AG10803 (cell line): ENCODE data around the gene TTYH1.
A peak's percentile ranks its signal among the peaks of the same experiment; 100 is the strongest.

Source experiments
- DNase-seq: peaks from one replicate; pipeline ENCODE4 v3.0.0; 2010; ENCODE audit warnings: low read depth
- H3K4me3 ChIP-seq: 2 replicates; pipeline ENCODE4 v1.5.1; 2011; ENCODE audit warnings: mild to moderate bottlenecking, low read length, control low read depth
- TF ChIP-seq, protein P1 (sequence below): conservative IDR thresholded peaks from 2 replicates; pipeline ENCODE4 v1.5.1; 2011; ENCODE audit warnings: mild to moderate bottlenecking, low read length, control low read depth, inconsistent platforms

TTYH1 gene

DNA sequence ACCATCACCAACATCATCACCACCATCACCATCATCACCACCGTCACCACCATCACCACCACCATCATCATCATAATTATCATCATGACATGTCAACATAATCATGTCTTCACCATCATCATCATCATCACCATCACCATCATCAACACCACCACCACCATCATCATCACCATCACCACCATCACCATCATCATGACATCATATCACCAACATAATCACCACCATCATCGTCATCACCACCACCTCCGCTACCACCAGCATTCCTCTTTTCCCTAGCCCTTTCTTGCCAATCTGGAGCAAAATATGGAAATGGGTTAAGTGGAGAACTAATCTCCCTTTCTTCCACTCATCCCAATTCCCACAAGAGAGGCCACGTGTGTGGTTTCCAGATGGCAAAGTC, 1.1 kb upstream of the TTYH1 start:
- H3K4me3 ChIP-seq = no peak overlapping the region
- TF ChIP-seq, protein P1, sequence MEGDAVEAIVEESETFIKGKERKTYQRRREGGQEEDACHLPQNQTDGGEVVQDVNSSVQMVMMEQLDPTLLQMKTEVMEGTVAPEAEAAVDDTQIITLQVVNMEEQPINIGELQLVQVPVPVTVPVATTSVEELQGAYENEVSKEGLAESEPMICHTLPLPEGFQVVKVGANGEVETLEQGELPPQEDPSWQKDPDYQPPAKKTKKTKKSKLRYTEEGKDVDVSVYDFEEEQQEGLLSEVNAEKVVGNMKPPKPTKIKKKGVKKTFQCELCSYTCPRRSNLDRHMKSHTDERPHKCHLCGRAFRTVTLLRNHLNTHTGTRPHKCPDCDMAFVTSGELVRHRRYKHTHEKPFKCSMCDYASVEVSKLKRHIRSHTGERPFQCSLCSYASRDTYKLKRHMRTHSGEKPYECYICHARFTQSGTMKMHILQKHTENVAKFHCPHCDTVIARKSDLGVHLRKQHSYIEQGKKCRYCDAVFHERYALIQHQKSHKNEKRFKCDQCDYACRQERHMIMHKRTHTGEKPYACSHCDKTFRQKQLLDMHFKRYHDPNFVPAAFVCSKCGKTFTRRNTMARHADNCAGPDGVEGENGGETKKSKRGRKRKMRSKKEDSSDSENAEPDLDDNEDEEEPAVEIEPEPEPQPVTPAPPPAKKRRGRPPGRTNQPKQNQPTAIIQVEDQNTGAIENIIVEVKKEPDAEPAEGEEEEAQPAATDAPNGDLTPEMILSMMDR = no peak
- DNase-seq = no peak

DNA sequence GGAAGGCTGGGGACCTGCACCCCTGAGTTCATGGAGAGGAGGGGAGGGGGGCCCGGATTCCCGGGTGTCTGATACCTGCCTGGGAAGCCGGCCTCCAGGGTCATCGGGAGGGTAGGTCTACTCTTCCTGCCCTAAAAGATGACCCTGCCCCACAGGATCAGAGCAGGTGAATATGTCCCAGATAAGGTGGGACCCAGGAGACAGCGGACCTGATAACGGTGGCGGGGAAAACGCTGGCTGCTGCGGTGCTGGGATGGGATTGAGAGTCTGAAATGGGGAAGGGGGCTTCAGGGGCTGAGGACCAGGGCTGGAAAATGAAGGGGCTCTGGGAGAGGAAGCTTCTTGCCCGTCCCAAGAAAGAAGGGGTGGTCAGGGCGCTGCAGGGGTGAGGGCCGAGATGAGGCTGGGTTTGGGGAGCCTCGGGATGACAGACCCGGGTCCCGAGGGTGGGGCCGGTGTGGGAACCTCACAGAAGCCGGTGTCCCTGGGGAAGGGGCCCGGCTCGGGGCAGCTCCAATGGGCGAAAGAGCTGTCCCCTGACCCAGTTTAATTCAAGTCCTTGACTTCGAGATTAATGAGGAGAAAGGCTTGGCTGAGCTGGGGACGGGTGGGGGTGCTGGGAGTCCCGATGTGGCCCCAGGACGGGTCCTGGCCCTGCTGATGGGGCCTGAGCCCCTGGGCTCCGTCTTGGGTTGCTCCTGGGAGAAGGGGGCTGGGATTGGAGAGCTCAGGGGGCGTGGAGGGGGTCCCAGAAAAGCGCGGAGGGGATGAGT, 823 bp downstream of the TTYH1 start:
- DNase-seq = no peak
- no peak overlapping the region for H3K4me3 ChIP-seq
- TF ChIP-seq, protein P1 = no peak

DNA sequence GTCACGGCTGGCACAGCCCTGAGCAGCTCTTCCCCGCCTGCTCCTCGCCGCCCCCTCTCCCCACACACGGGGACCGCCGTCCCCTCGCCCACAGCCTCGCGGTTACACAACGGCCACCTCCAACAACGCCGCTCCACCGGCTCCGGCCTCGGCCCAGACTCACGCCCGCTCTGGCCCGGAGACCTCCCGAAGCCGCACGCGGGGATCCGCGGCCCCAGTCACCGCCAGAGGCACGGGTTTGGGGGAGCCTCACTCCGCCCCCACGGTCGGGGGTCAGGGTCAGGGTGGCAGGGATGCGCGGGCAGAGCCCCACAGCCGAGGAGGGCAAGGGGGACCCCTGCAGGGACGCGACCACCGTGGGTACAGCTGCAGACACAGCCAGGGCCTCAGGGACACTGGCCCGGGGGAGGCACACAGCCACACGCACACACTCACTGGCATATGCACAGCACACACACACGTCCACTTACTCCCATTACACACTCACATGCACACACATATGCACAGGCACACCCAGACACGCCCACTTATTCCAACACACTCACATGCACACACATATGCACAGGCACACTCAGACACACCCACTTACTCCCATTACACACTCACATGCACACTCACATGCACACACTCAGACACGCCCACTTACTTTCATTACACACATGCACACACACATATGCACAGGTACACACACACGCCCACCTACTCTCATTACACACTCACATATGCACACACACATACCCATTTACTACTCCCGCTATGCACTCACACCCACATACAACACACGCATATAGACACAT, 1.6 kb downstream of the TTYH1 start:
- H3K4me3 ChIP-seq = no peak overlapping the region
- no peak for DNase-seq
- TF ChIP-seq, protein P1 = no peak

DNA sequence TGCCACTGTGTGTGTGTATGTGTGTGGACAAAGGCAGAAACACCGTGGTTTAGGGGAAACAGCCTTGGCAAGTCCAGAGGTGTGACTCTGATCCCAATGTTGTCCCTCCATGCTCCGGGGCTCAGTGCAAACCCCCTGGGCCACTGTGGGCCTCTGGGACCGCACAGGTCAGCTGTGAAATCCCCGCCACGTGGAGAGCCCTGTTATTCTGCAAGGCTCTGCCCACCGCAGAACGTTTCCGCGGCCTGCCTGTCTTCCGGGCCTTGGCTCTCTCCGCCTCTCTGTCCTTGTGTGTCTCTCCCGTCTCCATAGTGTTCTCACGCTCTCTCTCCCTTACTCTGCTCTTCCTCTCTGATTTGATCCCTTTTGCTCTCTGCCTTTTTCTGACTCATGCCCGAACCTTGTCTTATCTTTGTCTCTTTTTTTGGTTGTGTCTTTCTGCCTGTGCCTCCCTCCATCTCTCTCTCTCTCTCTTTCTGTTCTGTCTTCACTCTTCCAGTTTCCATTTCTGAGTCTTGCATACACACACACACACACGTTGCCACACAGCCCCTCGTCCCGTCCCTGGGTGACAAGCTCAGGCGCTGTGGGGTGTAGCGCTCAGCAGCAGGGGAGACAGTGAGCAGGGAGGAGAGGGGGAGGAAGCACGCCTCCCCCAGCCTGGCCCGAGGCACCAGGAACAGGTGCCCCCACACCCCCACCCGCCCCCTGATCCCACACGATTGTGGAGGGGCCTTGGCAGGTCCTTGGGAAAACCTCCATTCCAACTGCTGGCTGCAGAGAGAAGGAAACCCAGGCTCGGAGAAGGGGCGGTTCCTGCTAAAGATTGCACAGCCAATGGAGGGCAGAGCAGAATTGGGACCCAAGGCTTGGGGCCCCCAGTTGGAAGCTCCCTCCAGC, 3.0 kb downstream of the TTYH1 start:
- H3K4me3 ChIP-seq = no peak overlapping the region
- TF ChIP-seq, protein P1 = no peak
- peak; percentile 36 for DNase-seq

DNA sequence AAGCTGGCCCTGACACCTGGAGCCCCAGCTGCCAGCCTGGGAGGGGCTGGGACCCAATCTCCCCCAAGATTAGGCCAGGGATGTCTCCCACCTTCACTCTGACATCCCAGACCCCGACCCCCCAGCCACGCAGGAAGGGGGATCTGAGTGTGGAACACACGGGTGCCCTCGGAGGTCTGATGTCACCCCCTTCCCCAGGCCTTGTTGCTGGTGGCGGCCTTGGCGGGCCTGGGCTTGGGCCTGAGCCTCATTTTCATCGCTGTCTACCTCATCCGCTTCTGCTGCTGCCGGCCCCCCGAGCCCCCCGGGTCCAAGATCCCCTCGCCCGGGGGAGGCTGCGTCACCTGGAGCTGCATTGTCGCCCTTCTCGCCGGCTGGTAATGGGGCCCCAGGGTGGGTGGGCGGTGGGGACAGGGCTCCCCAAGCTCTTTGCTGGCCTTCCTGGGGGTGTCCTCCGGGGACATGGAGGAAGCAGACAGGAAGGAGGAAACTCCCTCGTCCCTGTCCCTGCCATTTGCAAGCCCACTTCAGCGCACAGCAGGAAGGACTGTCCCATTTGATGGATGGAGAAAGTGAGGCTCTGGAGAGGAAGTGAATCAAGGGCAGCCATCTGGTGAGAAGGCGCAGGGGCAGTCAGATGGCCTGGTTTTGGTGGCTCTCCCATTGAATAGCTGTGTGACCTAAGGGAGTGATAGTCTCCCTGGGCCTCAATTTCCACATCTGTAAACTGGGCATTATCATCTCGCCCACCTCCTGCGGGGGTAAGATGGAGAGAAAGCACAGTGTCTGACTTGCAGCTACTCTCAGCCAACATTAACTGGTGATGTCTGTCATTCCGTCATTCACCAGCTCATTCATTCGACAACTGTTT, 3.9 kb downstream of the TTYH1 start:
- TF ChIP-seq, protein P1 = no peak

DNA sequence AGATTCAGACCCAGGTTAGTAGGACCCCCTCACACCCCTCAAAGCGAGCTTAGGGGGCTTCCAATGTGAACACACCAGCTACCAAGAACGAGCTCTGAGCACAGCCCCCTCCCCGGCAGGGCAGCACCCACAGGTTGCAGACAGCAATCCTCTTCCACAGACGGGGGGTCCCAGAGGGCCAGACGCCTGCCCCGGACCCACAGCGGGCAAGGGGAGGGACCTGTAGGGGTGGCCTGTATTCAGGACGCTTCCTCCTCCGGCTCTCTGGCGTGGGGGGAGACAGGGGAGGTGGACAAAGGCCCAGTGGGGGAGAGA, 4.8 kb downstream of the TTYH1 start:
- TF ChIP-seq, protein P1 = no peak
- no peak for DNase-seq
- H3K4me3 ChIP-seq = no peak overlapping the region

More for the DNA sequence above, 3.9 kb downstream of the TTYH1 start:
- H3K4me3 ChIP-seq = no peak overlapping the region
- no peak for DNase-seq
